GM20000 (cell line): ENCODE results near the gene CAMK1D.

Experiments
- DNase-seq: peaks from one replicate; pipeline ENCODE4 v3.0.0; 2012; ENCODE audit warnings: low spot score
- TF ChIP-seq, protein P1 (sequence below): IDR thresholded peaks from 2 replicates; pipeline ENCODE4 v1.5.1; 2012; ENCODE audit warnings: mild to moderate bottlenecking, control low read depth; ENCODE audit errors: extremely low read depth, missing control alignments

Gene CAMK1D

DNA sequence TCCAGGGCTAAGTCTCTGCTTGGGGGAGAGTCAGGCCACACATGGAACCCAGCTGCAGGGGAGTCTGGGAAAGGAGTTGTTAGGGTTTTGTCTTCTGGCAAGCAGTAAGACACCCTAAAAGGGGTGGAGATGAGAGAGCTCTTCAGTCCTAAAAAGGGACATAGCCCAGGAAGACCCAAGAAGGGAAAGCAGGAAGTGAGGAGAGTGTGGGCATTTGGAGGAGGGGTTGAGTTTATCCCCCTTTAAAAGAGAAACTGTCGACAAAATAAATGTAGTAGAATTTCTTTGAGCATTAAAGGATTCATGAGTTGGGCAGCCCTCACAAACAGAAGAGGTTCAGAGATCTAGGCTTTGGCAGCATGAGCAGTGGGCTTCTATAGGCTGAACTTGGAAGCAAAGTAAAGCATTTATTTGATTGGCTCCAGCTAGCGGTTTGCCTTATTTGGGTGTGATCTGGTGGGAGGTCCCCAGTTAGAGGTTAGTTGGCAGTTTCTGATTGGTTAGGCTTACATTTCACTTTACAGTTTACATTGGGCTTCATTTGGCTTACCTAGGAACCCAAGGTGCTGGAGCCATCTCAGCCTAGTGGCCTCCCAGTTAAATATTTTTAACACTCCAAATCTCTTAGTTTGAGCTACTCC, 246.7 kb downstream of the CAMK1D start:
- TF ChIP-seq, protein P1, sequence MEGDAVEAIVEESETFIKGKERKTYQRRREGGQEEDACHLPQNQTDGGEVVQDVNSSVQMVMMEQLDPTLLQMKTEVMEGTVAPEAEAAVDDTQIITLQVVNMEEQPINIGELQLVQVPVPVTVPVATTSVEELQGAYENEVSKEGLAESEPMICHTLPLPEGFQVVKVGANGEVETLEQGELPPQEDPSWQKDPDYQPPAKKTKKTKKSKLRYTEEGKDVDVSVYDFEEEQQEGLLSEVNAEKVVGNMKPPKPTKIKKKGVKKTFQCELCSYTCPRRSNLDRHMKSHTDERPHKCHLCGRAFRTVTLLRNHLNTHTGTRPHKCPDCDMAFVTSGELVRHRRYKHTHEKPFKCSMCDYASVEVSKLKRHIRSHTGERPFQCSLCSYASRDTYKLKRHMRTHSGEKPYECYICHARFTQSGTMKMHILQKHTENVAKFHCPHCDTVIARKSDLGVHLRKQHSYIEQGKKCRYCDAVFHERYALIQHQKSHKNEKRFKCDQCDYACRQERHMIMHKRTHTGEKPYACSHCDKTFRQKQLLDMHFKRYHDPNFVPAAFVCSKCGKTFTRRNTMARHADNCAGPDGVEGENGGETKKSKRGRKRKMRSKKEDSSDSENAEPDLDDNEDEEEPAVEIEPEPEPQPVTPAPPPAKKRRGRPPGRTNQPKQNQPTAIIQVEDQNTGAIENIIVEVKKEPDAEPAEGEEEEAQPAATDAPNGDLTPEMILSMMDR, result no peak
- DNase-seq, result no peak

DNA sequence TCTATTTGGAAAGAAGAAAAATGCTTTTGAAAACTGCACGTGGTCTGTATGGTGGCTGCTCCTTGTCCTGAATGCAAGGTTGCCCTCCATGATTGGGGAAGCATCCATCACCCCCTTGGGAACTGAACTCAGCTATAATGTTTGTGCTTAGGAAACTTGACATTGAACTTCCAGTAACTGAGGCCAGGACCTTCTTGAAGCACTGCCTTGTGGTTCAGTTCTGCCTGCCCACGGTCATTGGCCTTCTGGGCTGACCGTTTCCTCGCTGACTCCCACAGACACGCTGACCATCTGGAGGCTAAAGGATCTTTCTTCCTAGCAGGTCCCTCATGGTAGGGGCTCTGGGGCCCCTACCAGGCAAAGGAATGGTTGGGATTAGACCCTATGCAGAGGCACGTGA, 247.8 kb downstream of the CAMK1D start:
- DNase-seq, result no peak
- TF ChIP-seq, protein P1, result no peak

DNA sequence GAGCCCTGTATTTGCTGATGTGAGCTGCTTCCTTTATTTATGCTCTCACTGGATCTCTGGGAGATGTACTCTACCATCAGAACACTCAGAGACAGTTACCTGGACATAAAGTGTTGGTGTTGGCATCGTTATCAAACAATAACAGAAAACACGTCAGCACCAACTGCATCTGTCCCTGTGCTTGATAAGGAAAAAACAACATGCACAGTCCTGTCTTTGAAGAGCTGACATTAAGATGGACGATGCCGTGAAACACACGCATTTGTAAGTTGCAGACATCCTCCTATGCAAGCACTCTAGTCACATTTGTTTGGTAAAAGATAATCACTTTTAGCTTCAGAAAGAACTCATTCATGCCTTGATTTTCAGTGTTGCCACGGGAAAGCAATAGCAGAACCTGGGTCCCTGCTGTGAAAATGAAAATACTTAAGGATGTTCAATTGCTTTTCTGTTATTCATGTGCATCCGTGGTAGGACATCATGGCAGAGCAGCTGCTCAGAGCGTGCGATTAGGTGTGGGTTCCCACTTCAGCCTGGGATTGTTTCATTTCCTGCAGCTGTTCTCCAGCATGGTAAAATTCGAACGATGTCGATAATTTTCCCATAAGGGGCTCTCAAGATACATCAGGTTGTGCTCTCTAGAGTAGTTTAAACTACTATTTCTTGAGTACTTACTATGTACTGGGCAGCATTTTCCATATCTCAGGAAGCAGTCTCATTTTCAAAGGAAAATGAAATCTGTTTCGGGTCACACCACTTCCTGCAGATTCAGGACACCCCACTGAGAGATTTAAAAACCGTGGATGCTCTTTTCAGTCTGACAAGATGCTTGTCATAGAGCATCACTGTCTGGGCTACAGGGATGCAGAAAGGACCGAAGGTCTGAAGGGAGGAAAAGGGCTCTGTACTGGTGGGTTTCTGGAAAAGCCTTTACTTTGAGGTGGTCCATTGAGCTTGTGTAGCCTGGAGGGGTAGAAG, 248.7 kb downstream of the CAMK1D start:
- TF ChIP-seq, protein P1, result no peak
- DNase-seq, result no peak

DNA sequence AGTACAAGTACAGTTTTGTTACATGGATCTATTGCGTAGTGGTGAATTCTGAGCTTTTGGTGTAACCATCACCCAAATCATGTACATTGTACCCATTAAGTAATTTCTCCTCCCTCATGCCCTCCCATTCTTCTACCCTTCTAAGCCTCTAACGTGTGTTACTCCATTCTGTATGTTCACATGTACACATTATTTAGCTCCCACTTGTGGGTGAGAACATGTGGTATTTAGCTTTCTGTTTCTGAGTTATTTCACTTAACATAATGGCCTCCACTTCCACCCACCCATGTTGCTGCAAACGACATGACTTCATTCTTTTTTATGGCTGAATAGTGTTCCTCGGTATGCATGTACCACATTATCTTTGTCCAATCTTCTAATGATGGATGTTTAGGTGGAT, 251.3 kb downstream of the CAMK1D start:
- no peak for DNase-seq
- TF ChIP-seq, protein P1, result no peak

DNA sequence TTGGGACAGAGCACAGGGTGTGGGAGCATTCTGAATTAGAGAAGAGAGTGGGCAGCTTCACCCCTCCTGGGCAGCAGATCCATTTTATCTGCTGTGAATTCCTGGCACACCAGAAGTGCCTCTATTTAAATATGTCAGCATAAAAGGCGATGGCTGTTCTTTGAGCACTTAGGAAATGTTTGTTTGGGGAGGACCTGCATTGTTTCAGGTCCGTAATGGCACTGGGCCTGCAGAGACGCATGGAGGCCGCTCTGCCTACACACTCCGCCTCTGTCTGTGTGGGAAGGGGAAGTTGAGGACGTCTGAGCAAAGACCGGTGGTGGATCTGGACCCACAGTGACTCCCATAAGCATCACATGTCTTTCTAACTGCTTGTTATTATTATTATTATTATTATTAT, 253.2 kb downstream of the CAMK1D start:
- TF ChIP-seq, protein P1, result no peak
- DNase-seq, result no peak

DNA sequence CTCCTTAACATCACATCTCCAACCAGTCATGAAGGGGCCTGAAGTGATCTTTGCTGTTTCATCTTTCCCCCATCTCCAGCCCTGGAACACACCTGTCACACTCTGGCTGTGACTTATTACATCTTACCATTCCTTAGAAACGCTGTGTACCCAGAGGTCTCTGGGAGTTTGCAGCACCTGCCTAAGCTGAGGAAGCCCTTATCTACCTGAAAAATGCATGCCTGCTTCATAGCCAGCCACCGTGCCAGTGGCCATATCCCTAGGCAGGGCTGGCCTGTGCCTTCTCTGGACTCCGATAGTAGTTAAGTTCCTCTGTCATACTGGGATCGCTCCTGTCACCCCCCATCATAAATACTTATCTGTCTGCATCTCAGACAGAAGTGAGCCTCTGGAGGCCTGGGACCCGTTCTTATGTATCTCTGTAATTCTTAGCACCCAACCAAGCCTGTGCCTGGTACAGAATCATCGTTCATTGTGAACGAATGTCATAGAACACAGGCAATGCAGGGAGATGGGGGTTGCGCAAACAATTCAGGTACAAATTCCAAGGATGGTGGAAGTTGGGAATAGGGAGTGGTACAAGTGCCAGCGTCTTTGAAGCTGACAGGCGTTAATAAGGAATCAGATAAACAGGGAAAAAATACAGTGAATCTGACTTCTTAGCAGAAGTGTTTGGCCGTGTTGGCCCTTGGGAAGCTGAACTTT, 254.6 kb downstream of the CAMK1D start:
- no peak for DNase-seq

More for the DNA sequence above, 254.6 kb downstream of the CAMK1D start:
- TF ChIP-seq, protein P1, result no peak
